Measurements from ENCODE around the gene ST3GAL3. TPM values are rescaled to one million over a fixed set of nuclear protein-coding genes. Genes with fewer than 3 reads are reported as not detected.

Gene ST3GAL3
- total RNA-seq, 2 donors from 2014 or later = 26.3 to 36.0 TPM

GRCh38 chr1:43847882-43848281, 140.5 kb downstream of the ST3GAL3 start:
- TF ChIP-seq CTCF (IDR thresholded peaks at IDR 0.05) = no peak
- DNase-seq (ENCODE audit: low spot score) (no peak), ATAC-seq (ENCODE audit: insufficient number of reproducible peaks, low FRiP score, low read depth) (no peak)
- Histone ChIP-seq H3K4me1 (ENCODE audit: control insufficient read depth in 1 of 2, low read depth in 2 of 2) (peaks cover 0 to under 1% of the 10 kb centered on the region in 2 donors), H3K27me3 (replicated peaks; ENCODE audit: insufficient read depth) (no peaks in the 10 kb centered on the region), H3K4me3 (no peak overlapping the region), H3K9me3 (no peaks in the 10 kb centered on the region), H3K27ac (no peak overlapping the region), H3K36me3 (no peaks in the 10 kb centered on the region)

- no peak for ATAC-seq (ENCODE audit: insufficient number of reproducible peaks, low FRiP score, low read depth)
- H3K27ac ChIP-seq = no peak overlapping the region
- no peaks in the 10 kb centered on the region for H3K36me3 ChIP-seq
- no peak for TF ChIP-seq CTCF (IDR thresholded peaks at IDR 0.05)
- H3K4me3 ChIP-seq = no peak overlapping the region
- H3K27me3 ChIP-seq (replicated peaks; ENCODE audit: insufficient read depth) = no peaks in the 10 kb centered on the region
- no peak for DNase-seq (ENCODE audit: low spot score)
- no peaks in the 10 kb centered on the region for H3K9me3 ChIP-seq
- peaks cover 6 to 9% of the 10 kb centered on the region in 2 donors for H3K4me1 ChIP-seq (ENCODE audit: control insufficient read depth in 1 of 2, low read depth in 2 of 2)
Observed at GRCh38 chr1:43849670-43850069, 142.3 kb downstream of the ST3GAL3 start.

- Histone ChIP-seq H3K27ac (no peak overlapping the region), H3K36me3 (no peaks in the 10 kb centered on the region), H3K9me3 (no peaks in the 10 kb centered on the region), H3K4me1 (ENCODE audit: control insufficient read depth in 1 of 2, low read depth in 2 of 2) (peaks cover 6 to 9% of the 10 kb centered on the region in 2 donors), H3K4me3 (no peak overlapping the region), H3K27me3 (replicated peaks; ENCODE audit: insufficient read depth) (no peaks in the 10 kb centered on the region)
- DNase-seq (ENCODE audit: low spot score) = no peak
- ATAC-seq (ENCODE audit: insufficient number of reproducible peaks, low FRiP score, low read depth) = no peak
- TF ChIP-seq CTCF (IDR thresholded peaks at IDR 0.05) = no peak
Observed at GRCh38 chr1:43850591-43851233, 143.4 kb downstream of the ST3GAL3 start.

- Histone ChIP-seq H3K36me3 (no peaks in the 10 kb centered on the region), H3K27ac (no peak overlapping the region), H3K9me3 (no peaks in the 10 kb centered on the region), H3K4me3 (no peak overlapping the region), H3K4me1 (ENCODE audit: control insufficient read depth in 1 of 2, low read depth in 2 of 2) (peaks cover 6 to 9% of the 10 kb centered on the region in 2 donors), H3K27me3 (replicated peaks; ENCODE audit: insufficient read depth) (no peaks in the 10 kb centered on the region)
- no peak for ATAC-seq (ENCODE audit: insufficient number of reproducible peaks, low FRiP score, low read depth)
- no peak for DNase-seq (ENCODE audit: low spot score)
- TF ChIP-seq CTCF (IDR thresholded peaks at IDR 0.05) = no peak
Observed at GRCh38 chr1:43851561-43852338, 144.4 kb downstream of the ST3GAL3 start.

GRCh38 chr1:43853161-43853921, 146.0 kb downstream of the ST3GAL3 start:
- Histone ChIP-seq H3K9me3 (no peaks in the 10 kb centered on the region), H3K27ac (no peak overlapping the region), H3K4me1 (ENCODE audit: control insufficient read depth in 1 of 2, low read depth in 2 of 2) (peaks cover 6 to 14% of the 10 kb centered on the region in 2 donors), H3K4me3 (no peak overlapping the region), H3K27me3 (replicated peaks; ENCODE audit: insufficient read depth) (no peaks in the 10 kb centered on the region), H3K36me3 (no peaks in the 10 kb centered on the region)
- ATAC-seq (ENCODE audit: insufficient number of reproducible peaks, low FRiP score, low read depth) (no peak), DNase-seq (ENCODE audit: low spot score) (no peak)
- TF ChIP-seq CTCF (IDR thresholded peaks at IDR 0.05) = no peak

All from thoracic aorta (tissue), 2 donors.